Suprapubic skin (tissue), 4 donors: ENCODE results near the gene CNTN4.

Source experiments
- CTCF ChIP-seq, 2 donors: fragments of 200-600 bp in 1 of 2; fragments of 450-650 bp in 1 of 2; sonication (generic) in 1 of 2; IDR thresholded peaks; one replicate each; pipeline ENCODE4 v1.5.1; 2016 to 2019; ENCODE audit warnings: antibody characterized with exemption in 2 of 2, mild to moderate bottlenecking in 1 of 2, moderate library complexity in 1 of 2
- EP300 ChIP-seq: sonication (generic); formaldehyde crosslinking; IDR thresholded peaks from one replicate; pipeline ENCODE4 v1.6.1; 2017; ENCODE audit warnings: antibody characterized with exemption
- POLR2A ChIP-seq, 2 donors: fragments of 450-650 bp; IDR thresholded peaks; one replicate each; pipeline ENCODE4 v1.6.1; 2017; ENCODE audit warnings: antibody characterized with exemption in 2 of 2, mild to moderate bottlenecking in 2 of 2, moderate library complexity in 2 of 2
- POLR2AphosphoS5 ChIP-seq, 3 donors: sonication (generic); formaldehyde crosslinking; IDR thresholded peaks; one replicate each; pipeline ENCODE4 v1.6.1; 2017; ENCODE audit warnings: antibody characterized with exemption in 3 of 3

GRCh38 chr3:2415083-2415482 lies 316.4 kb downstream of the CNTN4 start:
- TF ChIP-seq CTCF (IDR thresholded peaks at IDR 0.05) (no peak), EP300 (no peak), POLR2A (IDR thresholded peaks at IDR 0.05) (no peak), POLR2AphosphoS5 (IDR thresholded peaks at IDR 0.05) (no peak)
